A673 (cell line): ENCODE results near the gene KCNK6. TPM values are rescaled to one million over a fixed set of nuclear protein-coding genes. Genes with fewer than 3 reads are reported as not detected.

Experiments used
- BruUV-seq: library from RNA; stranded (reverse); fragments of 400-500 nt; replicated peaks from 2 replicates; lab custom pipeline; 2021; lab: Mats Ljungman, UMichigan
- CTCF ChIA-PET: fragments of 300-600 bp; sonication (Branson Sonifier 250); formaldehyde crosslinking; loops from one replicate; lab custom pipeline; 2022; ENCODE audit warnings: antibody characterized with exemption; lab: Charles Lee
- POLR2A ChIA-PET: fragments of 300-600 bp; sonication (Branson Sonifier 250); formaldehyde crosslinking; loops from one replicate; lab custom pipeline; 2022; ENCODE audit warnings: antibody characterized with exemption; ENCODE audit not compliant: low non-redundant PET; lab: Charles Lee
- DNase-seq: peaks from one replicate; pipeline ENCODE4 v3.0.0-alpha.2; 2015; ENCODE audit warnings: low spot score
- H3K27ac ChIP-seq: fragments of 200-600 bp; sonication (generic); 2 replicates; pipeline ENCODE4 v1.5.1; 2016; ENCODE audit warnings: mixed run types, low read depth, mild to moderate bottlenecking, mixed read lengths, antibody characterized with exemption, low read length; ENCODE audit not compliant: poor library complexity, severe bottlenecking
- H3K27me3 ChIP-seq: fragments of 200-600 bp; sonication (generic); replicated peaks from 2 replicates; pipeline ENCODE4 v1.6.1; 2017; ENCODE audit warnings: mixed run types, low read depth, mild to moderate bottlenecking, mixed read lengths, antibody characterized with exemption, low read length; ENCODE audit not compliant: insufficient read depth, poor library complexity
- H3K36me3 ChIP-seq: fragments of 200-600 bp; sonication (generic); 2 replicates; pipeline ENCODE4 v1.6.1; 2016; ENCODE audit warnings: mixed run types, mild to moderate bottlenecking, mixed read lengths, antibody characterized with exemption, low read length; ENCODE audit not compliant: insufficient read depth, poor library complexity, severe bottlenecking
- H3K4me1 ChIP-seq: fragments of 200-600 bp; sonication (generic); 2 replicates; pipeline ENCODE4 v1.6.1; 2017; ENCODE audit warnings: mixed run types, mild to moderate bottlenecking, mixed read lengths, antibody characterized with exemption, low read length; ENCODE audit not compliant: insufficient read depth, poor library complexity, severe bottlenecking
- H3K4me3 ChIP-seq: fragments of 200-600 bp; sonication (generic); 2 replicates; pipeline ENCODE4 v1.5.1; 2016; ENCODE audit warnings: low read depth, mixed run types, mild to moderate bottlenecking, mixed read lengths, low read length; ENCODE audit not compliant: poor library complexity, severe bottlenecking
- H3K9me3 ChIP-seq: fragments of 200-600 bp; sonication (generic); 2 replicates; pipeline ENCODE4 v1.6.1; 2016; ENCODE audit warnings: mixed run types, low read depth, mild to moderate bottlenecking, mixed read lengths, antibody characterized with exemption, low read length; ENCODE audit not compliant: poor library complexity, severe bottlenecking
- EZH2 ChIP-seq: fragments of 200-600 bp; sonication (generic); IDR thresholded peaks from 2 replicates; pipeline ENCODE4 v1.6.1; 2017; ENCODE audit warnings: borderline replicate concordance, low read depth, mild to moderate bottlenecking, mixed read lengths, antibody characterized with exemption, low read length; ENCODE audit not compliant: poor library complexity, severe bottlenecking
- intact Hi-C: fragments of 100-400 bp; cut with micrococcal nuclease; formaldehyde crosslinking; loops from one replicate; pipeline ENCODE4 v1.10.0; 2022; ENCODE audit not compliant: unreplicated experiment
- total RNA-seq: library from RNA; stranded (reverse); gene quantifications from 2 replicates; pipeline ENCODE4 v1.2.3, GENCODE V29; 2021
- TF ChIP-seq, protein P1 (sequence below): fragments of 300-800, 200-600 bp; sonication (generic); conservative IDR thresholded peaks from 2 replicates; pipeline ENCODE4 v1.5.1; 2017; ENCODE audit warnings: low read depth, mild to moderate bottlenecking, antibody characterized with exemption, low read length, moderate library complexity, mixed read lengths

KCNK6 gene
- total RNA-seq, 1 experiment from 2014 or later = not detected

DNA sequence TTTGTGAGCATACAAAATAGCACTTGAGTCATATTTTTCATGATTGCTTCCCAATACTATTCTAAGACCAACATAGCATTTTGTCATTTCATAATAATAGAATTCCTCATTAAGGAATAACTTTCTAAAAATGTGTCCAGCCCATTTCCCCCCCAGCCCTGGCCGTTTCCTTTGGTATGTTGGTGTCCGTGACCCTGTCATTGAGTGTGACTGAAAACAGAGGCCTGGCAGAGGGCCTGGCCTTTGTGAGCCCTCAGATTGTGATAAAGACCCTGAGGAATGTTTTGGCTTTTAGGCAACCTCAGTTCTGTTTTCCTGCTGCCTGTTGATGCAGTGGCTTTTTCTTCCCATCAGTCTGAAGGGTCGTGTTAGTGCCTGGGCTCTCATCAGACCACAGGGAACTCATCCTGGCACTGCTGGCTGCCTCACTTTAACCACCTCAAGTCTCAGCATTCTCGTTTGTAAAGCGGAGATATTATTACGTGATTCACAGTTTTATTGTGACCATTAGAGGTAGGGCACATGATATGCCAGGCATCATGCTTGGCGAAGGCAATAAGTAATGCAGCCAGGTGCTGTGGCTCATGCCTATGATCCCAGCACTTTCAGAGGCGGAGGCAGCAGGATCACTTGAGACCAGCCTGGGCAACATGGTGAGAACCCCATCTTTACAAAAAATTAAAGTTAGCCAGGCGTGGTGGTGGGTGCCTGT is 41.5 kb upstream of the KCNK6 start:
- ChIA-PET POLR2A (no interaction called here), CTCF (no interaction called here)
- no TSS peak for BruUV-seq
- Histone ChIP-seq H3K4me3 (no peak overlapping the region), H3K4me1 (no peaks in the 10 kb centered on the region), H3K27me3 (no peaks in the 10 kb centered on the region), H3K9me3 (no peaks in the 10 kb centered on the region), H3K27ac (no peak overlapping the region), H3K36me3 (no peaks in the 10 kb centered on the region)
- DNase-seq = no peak
- intact Hi-C loops = no loop called here
- no peak for TF ChIP-seq EZH2
- TF ChIP-seq, protein P1, sequence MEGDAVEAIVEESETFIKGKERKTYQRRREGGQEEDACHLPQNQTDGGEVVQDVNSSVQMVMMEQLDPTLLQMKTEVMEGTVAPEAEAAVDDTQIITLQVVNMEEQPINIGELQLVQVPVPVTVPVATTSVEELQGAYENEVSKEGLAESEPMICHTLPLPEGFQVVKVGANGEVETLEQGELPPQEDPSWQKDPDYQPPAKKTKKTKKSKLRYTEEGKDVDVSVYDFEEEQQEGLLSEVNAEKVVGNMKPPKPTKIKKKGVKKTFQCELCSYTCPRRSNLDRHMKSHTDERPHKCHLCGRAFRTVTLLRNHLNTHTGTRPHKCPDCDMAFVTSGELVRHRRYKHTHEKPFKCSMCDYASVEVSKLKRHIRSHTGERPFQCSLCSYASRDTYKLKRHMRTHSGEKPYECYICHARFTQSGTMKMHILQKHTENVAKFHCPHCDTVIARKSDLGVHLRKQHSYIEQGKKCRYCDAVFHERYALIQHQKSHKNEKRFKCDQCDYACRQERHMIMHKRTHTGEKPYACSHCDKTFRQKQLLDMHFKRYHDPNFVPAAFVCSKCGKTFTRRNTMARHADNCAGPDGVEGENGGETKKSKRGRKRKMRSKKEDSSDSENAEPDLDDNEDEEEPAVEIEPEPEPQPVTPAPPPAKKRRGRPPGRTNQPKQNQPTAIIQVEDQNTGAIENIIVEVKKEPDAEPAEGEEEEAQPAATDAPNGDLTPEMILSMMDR = no peak

DNA sequence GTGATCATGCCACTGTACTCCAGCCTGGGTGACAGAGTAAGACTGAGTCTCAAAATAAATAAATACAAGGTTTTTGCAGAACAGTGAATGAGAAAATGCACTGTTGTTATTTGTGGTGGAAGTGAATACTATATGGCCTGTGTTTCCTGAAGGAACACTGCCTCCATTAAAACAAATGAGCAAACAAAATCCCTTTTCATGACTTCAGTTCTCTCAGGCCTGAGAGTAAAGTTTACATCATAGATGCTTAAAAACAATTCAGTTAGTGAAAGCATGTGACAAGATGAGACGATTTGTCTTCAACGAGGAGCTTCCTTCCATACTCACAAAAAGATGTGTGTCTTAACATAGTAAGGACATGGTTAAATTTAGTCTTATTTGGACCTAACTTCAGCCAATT is 40.9 kb upstream of the KCNK6 start:
- H3K27me3 ChIP-seq = no peaks in the 10 kb centered on the region
- ChIA-PET POLR2A (no interaction called here), CTCF (no interaction called here)
- BruUV-seq = no TSS peak
- H3K36me3 ChIP-seq = no peaks in the 10 kb centered on the region
- DNase-seq = no peak
- H3K4me1 ChIP-seq = no peaks in the 10 kb centered on the region
- no peak for TF ChIP-seq EZH2
- TF ChIP-seq, protein P1 = no peak
- intact Hi-C loops = no loop called here
- H3K27ac ChIP-seq = no peak overlapping the region
- H3K9me3 ChIP-seq = no peaks in the 10 kb centered on the region
- H3K4me3 ChIP-seq = no peak overlapping the region

DNA sequence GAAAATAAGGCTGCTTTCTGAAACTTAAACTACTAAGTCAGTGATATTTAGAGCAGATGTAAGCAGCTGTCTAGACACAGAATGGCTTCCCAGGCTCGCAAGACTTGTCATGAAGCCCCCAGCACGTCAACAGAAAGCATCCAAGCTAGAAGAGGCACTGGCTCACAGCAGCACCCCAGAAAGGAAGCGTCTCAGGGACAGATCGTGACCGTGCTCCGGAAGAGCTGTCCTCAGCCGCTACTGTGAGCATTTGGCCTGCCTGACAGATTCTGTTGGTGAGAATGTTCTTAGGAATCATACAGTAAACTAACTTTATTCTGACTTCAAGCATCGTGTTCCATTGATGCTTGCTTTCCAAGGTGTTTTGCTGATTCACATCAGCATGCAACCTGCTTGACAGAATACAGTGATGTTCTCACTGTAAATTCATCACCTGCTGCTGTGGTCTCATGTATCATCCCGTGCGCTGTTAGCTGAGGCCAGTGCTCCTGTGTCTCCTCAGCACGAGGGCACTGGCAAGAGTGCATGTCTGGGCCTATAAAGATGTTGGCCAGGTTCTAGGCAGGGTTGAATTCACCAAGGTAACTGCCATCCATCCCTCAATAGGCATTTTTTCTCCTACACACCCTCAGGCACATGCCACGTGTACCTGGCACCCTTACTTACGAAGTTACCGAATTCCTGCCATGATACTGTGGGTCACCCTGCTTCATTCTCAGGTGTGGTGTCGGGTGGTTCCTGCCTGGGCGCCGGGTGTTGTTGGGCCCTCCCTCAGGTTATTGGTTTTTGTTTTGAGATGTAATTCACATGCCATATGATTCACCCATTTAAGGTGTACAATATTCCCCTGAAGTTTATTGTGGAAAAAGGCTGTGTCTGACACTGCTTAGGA is 39.4 kb upstream of the KCNK6 start:
- no peaks in the 10 kb centered on the region for H3K27me3 ChIP-seq
- H3K27ac ChIP-seq = no peak overlapping the region
- no TSS peak for BruUV-seq
- ChIA-PET CTCF (no interaction called here), POLR2A (no interaction called here)
- H3K4me3 ChIP-seq = no peak overlapping the region
- intact Hi-C loops = no loop called here
- no peaks in the 10 kb centered on the region for H3K9me3 ChIP-seq
- H3K4me1 ChIP-seq = no peaks in the 10 kb centered on the region
- TF ChIP-seq EZH2 = no peak
- TF ChIP-seq, protein P1 = no peak
- no peaks in the 10 kb centered on the region for H3K36me3 ChIP-seq
- DNase-seq = no peak
